ENCODE measurements around the gene COX7A2L. TPM values are rescaled to one million over a fixed set of nuclear protein-coding genes. Genes with fewer than 3 reads are reported as not detected.
"Not testable (repeated sequence)": the region's sequence is repeated elsewhere in the genome, so short reads cannot be mapped to it uniquely, and the experiment has no call there.

The COX7A2L gene
- total RNA-seq, 1 donor: 237 TPM

DNA sequence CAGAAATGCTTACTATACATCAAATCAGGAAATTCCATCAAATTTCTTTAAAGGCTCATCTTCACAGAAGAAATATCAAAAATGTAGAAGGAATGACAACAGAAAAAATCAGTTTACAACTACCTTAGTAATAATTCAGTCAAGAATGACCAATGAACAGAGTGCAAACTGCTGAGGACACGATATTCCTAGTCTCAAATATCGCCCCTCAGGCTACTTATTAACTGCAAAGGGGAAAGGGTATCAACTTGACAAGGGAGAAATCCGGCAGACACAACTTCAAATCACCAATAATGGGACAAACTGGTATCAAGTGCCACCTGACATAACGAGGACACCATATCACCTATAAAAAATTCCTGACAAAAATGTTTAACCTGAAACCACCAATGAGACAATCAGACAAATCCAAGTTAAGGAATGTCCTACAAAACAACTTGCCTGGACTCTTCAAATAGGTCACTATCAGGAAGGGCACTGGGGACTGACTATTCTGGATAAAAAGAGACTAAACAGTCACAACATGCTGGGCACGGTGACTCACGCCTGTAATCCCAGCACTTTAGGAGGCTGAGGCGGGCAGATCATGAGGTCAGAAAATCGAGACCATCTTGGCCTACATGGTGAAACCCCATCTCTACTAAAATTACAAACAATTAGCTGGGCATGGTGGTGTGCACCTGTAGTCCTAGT, 12.8 kb downstream of the COX7A2L start:
- Histone ChIP-seq H3K79me2 (ENCODE audit: insufficient read depth, low read length) (peaks cover 83% of the 10 kb centered on the region), H3K27me3 (ENCODE audit: insufficient read depth, low read length) (no peaks in the 10 kb centered on the region), H3K9me3 (ENCODE audit: low read depth, low read length) (no peaks in the 10 kb centered on the region), H3K4me1 (ENCODE audit: insufficient read depth, low read length) (no peaks in the 10 kb centered on the region), H2AFZ (ENCODE audit: low read length) (no peak overlapping the region), H3K4me2 (ENCODE audit: insufficient read depth, low read length) (no peak overlapping the region), H3K36me3 (ENCODE audit: insufficient read depth, low read length) (peaks cover 15% of the 10 kb centered on the region), H4K20me1 (ENCODE audit: insufficient read depth, low read length) (peaks cover 6% of the 10 kb centered on the region), H3K4me3 (ENCODE audit: insufficient read depth, low read length) (no peak overlapping the region), H3K27ac (ENCODE audit: low read depth, low read length) (no peak overlapping the region)
- no peak for DNase-seq (ENCODE audit: insufficient read length, low spot score, missing footprints)
- TF ChIP-seq, protein P1, sequence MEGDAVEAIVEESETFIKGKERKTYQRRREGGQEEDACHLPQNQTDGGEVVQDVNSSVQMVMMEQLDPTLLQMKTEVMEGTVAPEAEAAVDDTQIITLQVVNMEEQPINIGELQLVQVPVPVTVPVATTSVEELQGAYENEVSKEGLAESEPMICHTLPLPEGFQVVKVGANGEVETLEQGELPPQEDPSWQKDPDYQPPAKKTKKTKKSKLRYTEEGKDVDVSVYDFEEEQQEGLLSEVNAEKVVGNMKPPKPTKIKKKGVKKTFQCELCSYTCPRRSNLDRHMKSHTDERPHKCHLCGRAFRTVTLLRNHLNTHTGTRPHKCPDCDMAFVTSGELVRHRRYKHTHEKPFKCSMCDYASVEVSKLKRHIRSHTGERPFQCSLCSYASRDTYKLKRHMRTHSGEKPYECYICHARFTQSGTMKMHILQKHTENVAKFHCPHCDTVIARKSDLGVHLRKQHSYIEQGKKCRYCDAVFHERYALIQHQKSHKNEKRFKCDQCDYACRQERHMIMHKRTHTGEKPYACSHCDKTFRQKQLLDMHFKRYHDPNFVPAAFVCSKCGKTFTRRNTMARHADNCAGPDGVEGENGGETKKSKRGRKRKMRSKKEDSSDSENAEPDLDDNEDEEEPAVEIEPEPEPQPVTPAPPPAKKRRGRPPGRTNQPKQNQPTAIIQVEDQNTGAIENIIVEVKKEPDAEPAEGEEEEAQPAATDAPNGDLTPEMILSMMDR (IDR thresholded peaks at IDR 0.05; ENCODE audit: extremely low read depth, low read depth, low read length): no peak

DNA sequence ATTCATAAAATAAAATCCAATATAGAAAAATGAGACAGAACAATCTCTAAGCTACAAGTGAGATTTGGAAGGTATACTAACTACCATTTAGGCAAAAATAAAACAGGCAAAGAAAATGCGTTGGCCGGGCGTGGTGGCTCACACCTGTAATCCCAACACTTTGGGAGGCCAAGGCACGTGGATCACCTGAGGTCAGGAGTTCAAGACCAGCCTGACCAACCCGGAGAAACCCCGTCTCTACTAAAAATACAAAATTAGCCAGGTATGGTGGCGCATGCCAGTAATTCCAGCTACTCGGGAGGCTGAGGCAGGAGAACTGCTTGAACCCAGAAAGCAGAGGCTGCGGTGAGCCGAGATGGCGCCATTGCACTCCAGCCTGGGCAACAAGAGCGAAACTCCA, 13.5 kb downstream of the COX7A2L start:
- peaks cover 15% of the 10 kb centered on the region for H3K36me3 ChIP-seq (ENCODE audit: insufficient read depth, low read length)
- H4K20me1 ChIP-seq (ENCODE audit: insufficient read depth, low read length); H3K4me1 ChIP-seq (ENCODE audit: insufficient read depth, low read length): not testable (repeated sequence)

DNA sequence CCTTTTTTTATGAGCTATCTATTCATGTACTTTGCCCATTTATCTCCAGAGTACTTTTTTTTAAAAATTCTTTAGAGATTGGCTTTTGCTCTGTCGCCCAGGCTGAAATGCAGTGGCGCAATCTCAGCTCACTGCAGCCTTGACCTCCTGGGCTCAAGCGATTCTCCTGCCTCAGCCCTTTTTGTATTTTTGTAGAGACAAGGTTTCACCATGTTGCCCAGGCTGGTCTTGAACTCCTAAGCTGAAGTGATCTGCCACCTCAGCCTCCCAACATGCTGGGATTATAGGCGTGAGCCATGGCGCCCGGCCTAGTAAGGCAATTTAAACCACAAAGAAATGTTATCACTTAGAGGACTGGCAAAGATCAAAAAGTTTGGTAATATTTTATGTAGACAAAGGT, 14.2 kb downstream of the COX7A2L start:
- not testable (repeated sequence) for H3K27me3 ChIP-seq (ENCODE audit: insufficient read depth, low read length); H3K4me2 ChIP-seq (ENCODE audit: insufficient read depth, low read length); H4K20me1 ChIP-seq (ENCODE audit: insufficient read depth, low read length); H3K9me3 ChIP-seq (ENCODE audit: low read depth, low read length); H2AFZ ChIP-seq (ENCODE audit: low read length); H3K27ac ChIP-seq (ENCODE audit: low read depth, low read length); H3K36me3 ChIP-seq (ENCODE audit: insufficient read depth, low read length); DNase-seq (ENCODE audit: insufficient read length, low spot score, missing footprints); H3K4me3 ChIP-seq (ENCODE audit: insufficient read depth, low read length)
- Histone ChIP-seq H3K4me1 (ENCODE audit: insufficient read depth, low read length) (peaks cover 13% of the 10 kb centered on the region), H3K79me2 (ENCODE audit: insufficient read depth, low read length) (peaks cover 81% of the 10 kb centered on the region)

More for the DNA sequence above, 13.5 kb downstream of the COX7A2L start:
- not testable (repeated sequence) for DNase-seq (ENCODE audit: insufficient read length, low spot score, missing footprints); H3K27me3 ChIP-seq (ENCODE audit: insufficient read depth, low read length); H3K9me3 ChIP-seq (ENCODE audit: low read depth, low read length); H3K4me3 ChIP-seq (ENCODE audit: insufficient read depth, low read length); H3K4me2 ChIP-seq (ENCODE audit: insufficient read depth, low read length); H3K27ac ChIP-seq (ENCODE audit: low read depth, low read length); H2AFZ ChIP-seq (ENCODE audit: low read length)
- H3K79me2 ChIP-seq (ENCODE audit: insufficient read depth, low read length): peaks cover 82% of the 10 kb centered on the region

DNA sequence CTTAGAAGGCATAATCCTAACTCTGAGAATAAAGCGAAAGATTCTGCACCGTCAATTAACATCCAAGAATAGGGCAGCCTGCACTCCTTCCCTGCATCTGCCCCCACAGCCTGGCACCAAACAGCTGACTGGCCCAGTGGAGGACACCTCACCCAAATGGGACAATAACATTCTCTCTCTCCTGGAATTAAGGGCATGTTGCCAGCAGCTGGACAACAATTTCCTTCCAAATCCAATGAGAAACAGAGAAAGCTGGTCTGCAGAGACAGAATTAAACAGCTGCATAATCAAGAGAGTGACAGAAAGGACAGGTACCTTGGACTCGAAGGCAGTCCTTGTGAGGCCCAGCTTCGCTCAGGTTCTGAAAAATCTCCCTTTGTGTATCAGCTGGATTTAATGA, 15.0 kb downstream of the COX7A2L start:
- peaks cover 10% of the 10 kb centered on the region for H4K20me1 ChIP-seq (ENCODE audit: insufficient read depth, low read length)
- H3K9me3 ChIP-seq (ENCODE audit: low read depth, low read length): no peaks in the 10 kb centered on the region
- no peak overlapping the region for H3K4me2 ChIP-seq (ENCODE audit: insufficient read depth, low read length)
- H3K36me3 ChIP-seq (ENCODE audit: insufficient read depth, low read length): peaks cover 7% of the 10 kb centered on the region
- H3K27ac ChIP-seq (ENCODE audit: low read depth, low read length): no peak overlapping the region
- no peaks in the 10 kb centered on the region for H3K27me3 ChIP-seq (ENCODE audit: insufficient read depth, low read length)
- peaks cover 81% of the 10 kb centered on the region for H3K79me2 ChIP-seq (ENCODE audit: insufficient read depth, low read length)
- H3K4me1 ChIP-seq (ENCODE audit: insufficient read depth, low read length): peaks cover 19% of the 10 kb centered on the region
- peak; percentile 62 for DNase-seq (ENCODE audit: insufficient read length, low spot score, missing footprints)
- H2AFZ ChIP-seq (ENCODE audit: low read length): no peak overlapping the region
- no peak overlapping the region for H3K4me3 ChIP-seq (ENCODE audit: insufficient read depth, low read length)
- TF ChIP-seq, protein P1 (IDR thresholded peaks at IDR 0.05; ENCODE audit: extremely low read depth, low read depth, low read length): no peak

DNA sequence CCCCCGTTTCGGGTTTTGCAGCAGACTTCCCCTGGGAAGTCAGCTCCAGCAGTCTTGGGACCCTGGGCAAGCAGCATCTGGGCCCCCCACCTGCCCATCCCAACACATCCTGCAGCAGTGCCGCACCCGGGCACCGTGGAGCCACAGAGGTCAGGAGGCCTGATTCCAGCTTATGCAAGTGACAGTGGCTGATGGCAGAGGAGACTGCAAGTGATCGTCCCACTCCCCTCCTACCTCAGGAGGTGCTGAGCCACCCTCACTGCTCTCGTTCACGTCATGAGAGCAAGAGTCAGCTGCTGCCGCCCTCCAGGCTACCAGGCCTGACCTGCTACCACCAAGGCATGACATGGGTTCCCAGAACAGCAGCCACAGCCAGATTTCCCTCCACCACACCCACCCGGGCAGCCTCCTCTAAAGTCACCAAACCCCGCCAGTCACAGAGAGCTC, 18.2 kb downstream of the COX7A2L start:
- peaks cover 10% of the 10 kb centered on the region for H3K36me3 ChIP-seq (ENCODE audit: insufficient read depth, low read length)
- H3K79me2 ChIP-seq (ENCODE audit: insufficient read depth, low read length): peaks cover 81% of the 10 kb centered on the region
- no peak overlapping the region for H2AFZ ChIP-seq (ENCODE audit: low read length)
- H3K4me2 ChIP-seq (ENCODE audit: insufficient read depth, low read length): peak overlapping the region; percentile 35
- no peaks in the 10 kb centered on the region for H3K9me3 ChIP-seq (ENCODE audit: low read depth, low read length)
- H3K4me3 ChIP-seq (ENCODE audit: insufficient read depth, low read length): no peak overlapping the region
- H3K27ac ChIP-seq (ENCODE audit: low read depth, low read length): peak overlapping the region; percentile 88
- no peaks in the 10 kb centered on the region for H3K27me3 ChIP-seq (ENCODE audit: insufficient read depth, low read length)
- H3K4me1 ChIP-seq (ENCODE audit: insufficient read depth, low read length): peaks cover 19% of the 10 kb centered on the region
- H4K20me1 ChIP-seq (ENCODE audit: insufficient read depth, low read length): peaks cover 10% of the 10 kb centered on the region
- peak; percentile 72 for DNase-seq (ENCODE audit: insufficient read length, low spot score, missing footprints)
- TF ChIP-seq, protein P1 (IDR thresholded peaks at IDR 0.05; ENCODE audit: extremely low read depth, low read depth, low read length): no peak
